Activated CD4-positive, CD25-positive, alpha-beta regulatory T cell treated with anti-CD3 and anti-CD28 coated beads, Interleukin-2, amount 50 U/mL, for 16 hours (primary cell): Measurements from ENCODE around the gene PEPD.

Source experiments
- DNase-seq: peaks from one replicate; pipeline ENCODE4 v3.0.0-alpha.2; 2020; ENCODE audit warnings: low read depth, low spot score

PEPD gene

GRCh38 chr19:33546656-33547055 is 25.1 kb upstream of the PEPD start:
- DNase-seq, result no peak

- no peak for DNase-seq
Observed at GRCh38 chr19:33545217-33545981, 23.8 kb upstream of the PEPD start.

GRCh38 chr19:33535226-33535625 is 13.6 kb upstream of the PEPD start:
- DNase-seq, result no peak

- no peak for DNase-seq
Observed at GRCh38 chr19:33532859-33533460, 11.4 kb upstream of the PEPD start.

- DNase-seq, result no peak
Observed at GRCh38 chr19:33530842-33531241, 9.3 kb upstream of the PEPD start.

- no peak for DNase-seq
Observed at GRCh38 chr19:33530296-33530695, 8.7 kb upstream of the PEPD start.

GRCh38 chr19:33529094-33529676 is 7.6 kb upstream of the PEPD start:
- DNase-seq, result no peak

- DNase-seq, result no peak
Observed at GRCh38 chr19:33528404-33528803, 6.8 kb upstream of the PEPD start.

GRCh38 chr19:33527125-33527524 is 5.5 kb upstream of the PEPD start:
- no peak for DNase-seq

- DNase-seq, result no peak
Observed at GRCh38 chr19:33524024-33524664, 2.6 kb upstream of the PEPD start.

GRCh38 chr19:33523167-33523566 is 1.6 kb upstream of the PEPD start:
- no peak for DNase-seq

- DNase-seq, result no peak
Observed at GRCh38 chr19:33522371-33522662, 726 bp upstream of the PEPD start.

- no peak for DNase-seq
Observed at GRCh38 chr19:33520844-33521479, 629 bp downstream of the PEPD start.

GRCh38 chr19:33520048-33520643 is 1.4 kb downstream of the PEPD start:
- no peak for DNase-seq

- no peak for DNase-seq
Observed at GRCh38 chr19:33519416-33519815, 2.2 kb downstream of the PEPD start.

GRCh38 chr19:33518541-33518940 is 3.0 kb downstream of the PEPD start:
- no peak for DNase-seq

GRCh38 chr19:33517922-33518321 is 3.7 kb downstream of the PEPD start:
- DNase-seq, result no peak

- DNase-seq, result no peak
Observed at GRCh38 chr19:33515921-33516320, 5.7 kb downstream of the PEPD start.

- DNase-seq, result no peak
Observed at GRCh38 chr19:33514885-33515551, 6.6 kb downstream of the PEPD start.

GRCh38 chr19:33513424-33513823 is 8.2 kb downstream of the PEPD start:
- no peak for DNase-seq

GRCh38 chr19:33512580-33513137 is 8.9 kb downstream of the PEPD start:
- DNase-seq, result no peak
